ENCODE results near the gene GASK1A.

DNA sequence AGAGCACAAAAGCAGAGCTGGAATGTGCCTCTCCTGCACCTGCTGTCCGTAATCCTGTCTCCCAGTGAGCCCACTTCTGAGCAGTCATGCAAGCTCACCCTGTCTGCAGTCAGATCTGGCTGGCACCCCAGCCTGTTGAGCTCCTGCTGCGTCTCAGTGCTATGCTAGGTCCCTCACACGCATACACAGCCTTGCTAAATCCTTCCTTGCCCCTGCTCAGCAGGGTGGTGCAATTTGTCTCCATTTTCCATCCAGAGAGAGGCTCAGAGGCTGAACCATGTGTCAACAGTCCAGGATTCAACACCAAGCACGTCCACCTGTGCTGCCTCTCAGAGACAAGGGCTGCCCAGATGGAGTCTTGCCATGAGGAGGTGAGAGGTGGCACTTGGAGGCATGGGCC lies 115.7 kb downstream of the GASK1A start:
- TF ChIP-seq, protein P1, sequence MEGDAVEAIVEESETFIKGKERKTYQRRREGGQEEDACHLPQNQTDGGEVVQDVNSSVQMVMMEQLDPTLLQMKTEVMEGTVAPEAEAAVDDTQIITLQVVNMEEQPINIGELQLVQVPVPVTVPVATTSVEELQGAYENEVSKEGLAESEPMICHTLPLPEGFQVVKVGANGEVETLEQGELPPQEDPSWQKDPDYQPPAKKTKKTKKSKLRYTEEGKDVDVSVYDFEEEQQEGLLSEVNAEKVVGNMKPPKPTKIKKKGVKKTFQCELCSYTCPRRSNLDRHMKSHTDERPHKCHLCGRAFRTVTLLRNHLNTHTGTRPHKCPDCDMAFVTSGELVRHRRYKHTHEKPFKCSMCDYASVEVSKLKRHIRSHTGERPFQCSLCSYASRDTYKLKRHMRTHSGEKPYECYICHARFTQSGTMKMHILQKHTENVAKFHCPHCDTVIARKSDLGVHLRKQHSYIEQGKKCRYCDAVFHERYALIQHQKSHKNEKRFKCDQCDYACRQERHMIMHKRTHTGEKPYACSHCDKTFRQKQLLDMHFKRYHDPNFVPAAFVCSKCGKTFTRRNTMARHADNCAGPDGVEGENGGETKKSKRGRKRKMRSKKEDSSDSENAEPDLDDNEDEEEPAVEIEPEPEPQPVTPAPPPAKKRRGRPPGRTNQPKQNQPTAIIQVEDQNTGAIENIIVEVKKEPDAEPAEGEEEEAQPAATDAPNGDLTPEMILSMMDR (conservative IDR thresholded peaks at IDR 0.05): no peak
- no peak for TF ChIP-seq EZH2 (IDR thresholded peaks at IDR 0.05; ENCODE audit: low read depth)

Measured in PC-9 (cell line).